OCI-M2 (cell line): ENCODE data around the gene OGDH.
"Not testable (repeated sequence)": the region's sequence is repeated elsewhere in the genome, so short reads cannot be mapped to it uniquely, and the experiment has no call there.

ENCODE experiments used
- DNase-seq: peaks from one replicate; lab custom pipeline; 2025; ENCODE audit not compliant: unreplicated experiment; lab: John Stamatoyannopoulos, UW

The OGDH gene

GRCh38 chr7:44606341-44607140, at the start of gene OGDH:
TSS of gene OGDH (plus strand) at chr7:44606627. CDS start at chr7:44624344, 17,717 bp downstream.
- DNase-seq = peak; percentile 80

GRCh38 chr7:44557485-44557884, 48.9 kb upstream of the OGDH start:
- DNase-seq = no peak

- no peak for DNase-seq
Measured at GRCh38 chr7:44559485-44559884, 46.9 kb upstream of the OGDH start.

- DNase-seq = no peak
Measured at GRCh38 chr7:44561481-44561880, 44.9 kb upstream of the OGDH start.

- DNase-seq = no peak
Measured at GRCh38 chr7:44561962-44562621, 44.3 kb upstream of the OGDH start.

- DNase-seq = not testable (repeated sequence)
Measured at GRCh38 chr7:44562622-44562962, 43.8 kb upstream of the OGDH start.

GRCh38 chr7:44563171-44563679, 43.2 kb upstream of the OGDH start:
- no peak for DNase-seq

GRCh38 chr7:44564606-44565005, 41.8 kb upstream of the OGDH start:
- DNase-seq = no peak

GRCh38 chr7:44565097-44565794, 41.2 kb upstream of the OGDH start:
- no peak for DNase-seq

GRCh38 chr7:44565795-44566559, 40.5 kb upstream of the OGDH start:
- no peak for DNase-seq

GRCh38 chr7:44566680-44567079, 39.7 kb upstream of the OGDH start:
- DNase-seq = no peak

GRCh38 chr7:44567884-44568283, 38.5 kb upstream of the OGDH start:
- no peak for DNase-seq

- no peak for DNase-seq
Measured at GRCh38 chr7:44568771-44569560, 37.5 kb upstream of the OGDH start.

GRCh38 chr7:44569959-44570358, 36.5 kb upstream of the OGDH start:
- DNase-seq = no peak

- no peak for DNase-seq
Measured at GRCh38 chr7:44572771-44573170, 33.7 kb upstream of the OGDH start.

- peak; percentile 75 for DNase-seq
Measured at GRCh38 chr7:44573464-44574286, 32.8 kb upstream of the OGDH start, which contains the start of gene DDX56. TSS of gene DDX56 (minus strand) at chr7:44573908. CDS start at chr7:44573895, 13 bp downstream.

GRCh38 chr7:44574287-44574872, 32.0 kb upstream of the OGDH start:
- no peak for DNase-seq

- DNase-seq = no peak
Measured at GRCh38 chr7:44575054-44575453, 31.4 kb upstream of the OGDH start.

- no peak for DNase-seq
Measured at GRCh38 chr7:44576228-44576627, 30.2 kb upstream of the OGDH start.
